Measurements from ENCODE around the gene ABLIM3. TPM values are rescaled to one million over a fixed set of nuclear protein-coding genes. Genes with fewer than 3 reads are reported as not detected.

Gene ABLIM3
- total RNA-seq, 4 donors from 2014 or later, result 55.1 to 320 (median 94.2) TPM

GRCh38 chr5:149206524-149207141 is 65.3 kb downstream of the ABLIM3 start:
- TF ChIP-seq CTCF (IDR thresholded peaks at IDR 0.05; ENCODE audit: low read depth), result no peak

GRCh38 chr5:149207831-149208230 is 66.5 kb downstream of the ABLIM3 start:
- TF ChIP-seq CTCF (IDR thresholded peaks at IDR 0.05; ENCODE audit: low read depth), result no peak

- TF ChIP-seq CTCF (IDR thresholded peaks at IDR 0.05; ENCODE audit: low read depth), result no peak
These were observed 68.9 kb downstream of the ABLIM3 start for GRCh38 chr5:149210225-149210624.

- TF ChIP-seq CTCF (IDR thresholded peaks at IDR 0.05; ENCODE audit: low read depth), result no peak
These were observed 69.7 kb downstream of the ABLIM3 start for GRCh38 chr5:149210968-149211490.

GRCh38 chr5:149211566-149211965 is 70.3 kb downstream of the ABLIM3 start:
- TF ChIP-seq CTCF (IDR thresholded peaks at IDR 0.05; ENCODE audit: low read depth), result no peak

- TF ChIP-seq CTCF (IDR thresholded peaks at IDR 0.05; ENCODE audit: low read depth), result no peak
These were observed 71.1 kb downstream of the ABLIM3 start for GRCh38 chr5:149212198-149212951.

- TF ChIP-seq CTCF (IDR thresholded peaks at IDR 0.05; ENCODE audit: low read depth), result no peak
These were observed 72.1 kb downstream of the ABLIM3 start for GRCh38 chr5:149213264-149213880.

Data from subcutaneous adipose tissue (tissue), 4 donors.